22Rv1 (cell line): ENCODE data around the gene PROB1.

Source experiments
- CTCF ChIP-seq: fragments of 450-650 bp; IDR thresholded peaks from 2 replicates; pipeline ENCODE4 v1.5.1; 2017; ENCODE audit warnings: mild to moderate bottlenecking
- ZFX ChIP-seq: fragments of 450-650 bp; IDR thresholded peaks from 2 replicates; pipeline ENCODE4 v1.6.1; 2017; ENCODE audit warnings: antibody characterized with exemption, borderline replicate concordance

- TF ChIP-seq CTCF (no peak), ZFX (no peak)
Observed at GRCh38 chr5:139415869-139416268, 21.0 kb upstream of the PROB1 start.
